DMS153 treated with DMSO at 0.1 percent for 48 hours (cell line): ENCODE measurements around the gene TULP3.

Source experiments
- DNase-seq: peaks from one replicate; lab custom pipeline; 2025; ENCODE audit not compliant: unreplicated experiment; lab: John Stamatoyannopoulos, UW

The TULP3 gene

GRCh38 chr12:2963760-2964292, 73.1 kb downstream of the TULP3 start:
- no peak for DNase-seq

- DNase-seq, result no peak
Measured at GRCh38 chr12:2967651-2968050, 77.0 kb downstream of the TULP3 start.

GRCh38 chr12:2970744-2971143, 80.1 kb downstream of the TULP3 start:
- no peak for DNase-seq

GRCh38 chr12:2973566-2973965, 82.9 kb downstream of the TULP3 start:
- no peak for DNase-seq

DNA sequence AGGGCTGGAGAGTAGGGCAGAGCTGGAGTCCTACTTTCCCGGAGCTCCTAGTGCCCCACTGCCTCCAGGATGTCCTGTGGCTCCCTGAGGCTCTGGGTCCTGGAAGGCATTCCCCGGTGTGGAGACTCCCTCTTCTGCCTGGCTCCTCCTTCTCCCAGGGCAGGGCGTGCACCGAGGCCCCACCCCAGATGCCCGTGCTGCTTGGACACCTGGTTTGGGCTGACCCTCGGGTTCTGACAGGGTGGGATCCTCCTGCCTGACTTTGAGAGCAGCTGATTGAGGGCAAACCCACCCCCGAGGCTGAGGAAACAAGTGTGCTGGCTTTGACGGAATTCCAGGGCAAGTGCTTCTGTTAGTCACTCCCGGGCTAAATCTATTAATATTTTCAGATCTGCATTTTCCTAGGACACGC, 83.9 kb downstream of the TULP3 start:
- no peak for DNase-seq

DNA sequence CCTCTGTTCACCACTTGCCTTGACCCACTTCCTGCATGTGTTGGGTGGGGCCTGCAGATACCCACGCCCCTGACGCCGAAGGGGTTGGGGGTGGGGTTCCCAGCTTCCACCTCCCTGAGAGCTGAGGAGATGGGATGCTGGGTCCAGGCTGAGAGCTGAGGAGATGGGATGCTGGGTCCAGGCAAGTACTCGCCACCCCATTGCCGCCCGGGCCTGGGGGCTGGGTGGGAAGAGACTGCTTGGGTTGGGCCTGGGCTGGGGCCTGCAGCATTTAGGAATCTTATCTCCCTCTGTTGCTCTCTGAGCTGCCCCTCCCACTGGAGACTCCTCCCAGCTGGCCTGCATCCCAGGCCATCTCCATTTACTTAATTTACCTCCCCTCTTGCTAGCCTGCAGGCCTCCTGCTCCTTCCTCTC, 85.9 kb downstream of the TULP3 start:
- DNase-seq, result no peak

GRCh38 chr12:2977776-2978175, 87.1 kb downstream of the TULP3 start:
- DNase-seq, result no peak

GRCh38 chr12:2979806-2980205, 89.1 kb downstream of the TULP3 start:
- DNase-seq, result no peak

- DNase-seq, result no peak
Measured at GRCh38 chr12:2980630-2981029, 89.9 kb downstream of the TULP3 start.

DNA sequence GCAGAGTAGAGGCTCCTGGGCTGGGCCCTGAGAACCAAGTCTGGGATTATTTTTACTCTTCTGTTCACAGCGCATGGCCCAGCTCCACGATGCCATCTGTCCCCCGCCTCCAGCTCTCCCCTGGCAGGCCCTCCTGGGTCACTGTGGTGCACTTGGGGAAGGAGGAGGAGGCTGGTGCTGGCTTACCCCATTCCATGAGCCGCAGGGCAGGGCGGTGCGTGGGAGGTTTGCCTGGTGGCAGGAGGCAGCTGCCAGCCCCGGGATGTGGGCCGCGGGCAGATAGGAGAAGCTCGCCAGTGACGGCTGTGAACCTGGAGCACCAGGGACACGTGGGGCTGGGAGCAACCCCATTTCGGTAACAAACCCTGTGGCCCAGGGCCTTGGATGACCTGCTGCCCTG, 91.7 kb downstream of the TULP3 start:
- no peak for DNase-seq

DNA sequence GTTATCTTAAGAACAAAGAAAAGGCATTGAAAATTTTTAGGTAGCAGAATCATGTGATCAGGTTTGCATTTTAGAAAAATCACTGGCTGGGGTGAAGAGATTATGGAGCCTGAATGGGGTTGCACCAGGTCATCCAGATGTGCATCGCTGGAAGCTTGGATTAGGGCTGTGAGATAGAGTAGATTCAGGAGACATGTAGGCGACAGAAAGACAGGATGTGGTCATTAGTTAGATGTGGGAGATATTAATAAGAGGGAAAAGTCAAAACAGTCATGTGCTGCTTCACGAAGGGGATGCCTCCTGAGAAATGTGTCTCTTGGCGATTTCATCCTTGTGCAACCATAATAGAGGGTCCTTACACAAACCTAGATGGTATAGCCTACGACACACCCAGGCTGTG, 93.6 kb downstream of the TULP3 start:
- DNase-seq, result no peak

GRCh38 chr12:2984698-2985097, 94.0 kb downstream of the TULP3 start:
- no peak for DNase-seq

DNA sequence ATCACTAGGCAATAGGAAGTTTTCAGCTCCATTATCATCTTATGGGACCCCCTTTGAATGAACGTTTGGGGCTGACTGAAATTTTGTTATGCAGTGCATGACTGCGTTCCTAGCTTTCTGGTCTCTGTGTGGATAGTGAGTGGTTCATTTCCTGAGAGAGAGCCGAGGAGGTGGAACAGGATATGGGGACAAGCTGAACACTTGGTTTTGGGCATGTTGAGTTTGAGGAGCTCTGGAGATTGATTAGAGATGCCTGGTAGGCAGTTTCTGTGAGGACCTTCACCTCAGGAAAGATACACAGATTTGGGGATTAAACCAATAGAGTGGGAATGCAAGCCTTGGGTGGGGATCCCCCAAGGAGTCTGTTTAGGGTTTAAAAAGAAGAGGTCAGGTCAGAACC, 96.2 kb downstream of the TULP3 start:
- no peak for DNase-seq

DNA sequence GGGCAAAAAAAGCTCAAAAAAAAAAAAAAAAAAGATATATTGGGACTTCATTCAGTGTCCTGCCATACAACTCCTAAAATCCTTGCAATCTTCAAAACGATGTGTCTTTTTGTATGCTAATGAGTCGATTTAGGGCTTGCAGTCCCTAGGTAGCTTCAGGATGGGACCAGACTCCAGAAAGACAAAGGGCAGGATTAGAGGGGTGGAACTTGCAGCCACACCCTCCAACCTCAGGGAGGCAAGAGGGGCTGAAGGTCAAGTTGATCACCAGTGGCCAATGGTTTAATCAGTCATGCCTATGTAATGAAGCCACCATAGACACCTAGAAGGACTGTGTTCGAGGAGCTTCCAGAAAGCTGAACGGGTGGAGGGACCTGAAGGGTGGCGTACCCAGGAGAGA, 97.8 kb downstream of the TULP3 start:
- no peak for DNase-seq
